ENCODE measurements around the gene PCMT1. TPM values are rescaled to one million over a fixed set of nuclear protein-coding genes. Genes with fewer than 3 reads are reported as not detected.

Gene PCMT1
- total RNA-seq, 1 experiment from 2014 or later, result 115 TPM

GRCh38 chr6:149717588-149718458 is 31.7 kb upstream of the PCMT1 start, which contains the start of gene LATS1:
LATS1 (minus strand) TSS chr6:149718101; CDS start chr6:149702126, 15,975 bp downstream.
- Histone ChIP-seq H3K4me3 (ENCODE audit: low read depth, low read length, poor library complexity, severe bottlenecking) (peak within 1 kb of the TSS; percentile 88), H3K9me3 (ENCODE audit: low read depth, low read length, poor library complexity, severe bottlenecking) (no peaks in the 10 kb centered on the region), H3K27me3 (replicated peaks; ENCODE audit: insufficient read depth, low read depth, low read length, poor library complexity) (no peaks in the 10 kb centered on the region), H3K36me3 (ENCODE audit: insufficient read depth, low read length, poor library complexity, severe bottlenecking) (peaks cover 3% of the 10 kb centered on the region), H3K4me1 (ENCODE audit: insufficient read depth, low read length, poor library complexity, severe bottlenecking) (peaks cover 8% of the 10 kb centered on the region), H3K27ac (ENCODE audit: low read depth, low read length, poor library complexity, severe bottlenecking) (peak within 1 kb of the TSS; percentile 98)
- intact Hi-C loops (cut with micrococcal nuclease; ENCODE audit: unreplicated experiment), result loop anchor here (5.0 to 10.0 kb wide), 2 partner anchors 144 to 153 kb away; partner anchors contain the start of genes GINM1 and LRP11
- CTCF ChIA-PET, result no interaction called here
- peak; percentile 93 for DNase-seq (ENCODE audit: low spot score)
- no TSS peak for BruUV-seq (replicated peaks)
- POLR2A ChIA-PET (ENCODE audit: low non-redundant PET), result interaction anchor here (0.6 kb wide), 1 partner anchor 15 kb away, joined by 4 read pairs; no protein-coding TSS in a partner anchor
- TF ChIP-seq CTCF (conservative IDR thresholded peaks at IDR 0.05; ENCODE audit: low read depth, low read length) (no peak), EZH2 (IDR thresholded peaks at IDR 0.05; ENCODE audit: borderline replicate concordance, low read depth, low read length, poor library complexity, severe bottlenecking) (no peak)

GRCh38 chr6:149719531-149719930 is 30.0 kb upstream of the PCMT1 start:
- Histone ChIP-seq H3K4me3 (ENCODE audit: low read depth, low read length, poor library complexity, severe bottlenecking) (no peak overlapping the region), H3K27ac (ENCODE audit: low read depth, low read length, poor library complexity, severe bottlenecking) (no peak overlapping the region), H3K36me3 (ENCODE audit: insufficient read depth, low read length, poor library complexity, severe bottlenecking) (peaks cover under 1% of the 10 kb centered on the region), H3K9me3 (ENCODE audit: low read depth, low read length, poor library complexity, severe bottlenecking) (no peaks in the 10 kb centered on the region), H3K27me3 (replicated peaks; ENCODE audit: insufficient read depth, low read depth, low read length, poor library complexity) (no peaks in the 10 kb centered on the region), H3K4me1 (ENCODE audit: insufficient read depth, low read length, poor library complexity, severe bottlenecking) (peaks cover 8% of the 10 kb centered on the region)
- CTCF ChIA-PET, result no interaction called here
- BruUV-seq (replicated peaks), result no TSS peak
- intact Hi-C loops (cut with micrococcal nuclease; ENCODE audit: unreplicated experiment), result loop anchor here (5.0 to 10.0 kb wide), 2 partner anchors 143 to 155 kb away; partner anchors contain the start of genes GINM1 and LRP11
- no peak for DNase-seq (ENCODE audit: low spot score)
- no peak for TF ChIP-seq CTCF (conservative IDR thresholded peaks at IDR 0.05; ENCODE audit: low read depth, low read length)
- no peak for TF ChIP-seq EZH2 (IDR thresholded peaks at IDR 0.05; ENCODE audit: borderline replicate concordance, low read depth, low read length, poor library complexity, severe bottlenecking)
- POLR2A ChIA-PET (ENCODE audit: low non-redundant PET), result no interaction called here

- Histone ChIP-seq H3K4me1 (ENCODE audit: insufficient read depth, low read length, poor library complexity, severe bottlenecking) (no peaks in the 10 kb centered on the region), H3K9me3 (ENCODE audit: low read depth, low read length, poor library complexity, severe bottlenecking) (no peaks in the 10 kb centered on the region), H3K4me3 (ENCODE audit: low read depth, low read length, poor library complexity, severe bottlenecking) (no peak overlapping the region), H3K27ac (ENCODE audit: low read depth, low read length, poor library complexity, severe bottlenecking) (no peak overlapping the region), H3K27me3 (replicated peaks; ENCODE audit: insufficient read depth, low read depth, low read length, poor library complexity) (no peaks in the 10 kb centered on the region), H3K36me3 (ENCODE audit: insufficient read depth, low read length, poor library complexity, severe bottlenecking) (peaks cover 17% of the 10 kb centered on the region)
- ChIA-PET CTCF (no interaction called here), POLR2A (ENCODE audit: low non-redundant PET) (no interaction called here)
- intact Hi-C loops (cut with micrococcal nuclease; ENCODE audit: unreplicated experiment), result loop anchor here (2.0 kb wide), 1 partner anchor 204 kb away; no protein-coding TSS in a partner anchor
- TF ChIP-seq EZH2 (IDR thresholded peaks at IDR 0.05; ENCODE audit: borderline replicate concordance, low read depth, low read length, poor library complexity, severe bottlenecking) (no peak), CTCF (conservative IDR thresholded peaks at IDR 0.05; ENCODE audit: low read depth, low read length) (no peak)
- DNase-seq (ENCODE audit: low spot score), result no peak
- BruUV-seq (replicated peaks), result no TSS peak
These were observed 26.3 kb upstream of the PCMT1 start for GRCh38 chr6:149723262-149723661.

All from A673 (cell line).